MV-4-11 (cell line): ENCODE results near the gene PIM3.
A peak's percentile ranks its signal among the peaks of the same experiment; 100 is the strongest.

Experiments used
- DNase-seq: peaks from one replicate; lab custom pipeline; 2025; lab: John Stamatoyannopoulos, UW

PIM3 gene

DNA sequence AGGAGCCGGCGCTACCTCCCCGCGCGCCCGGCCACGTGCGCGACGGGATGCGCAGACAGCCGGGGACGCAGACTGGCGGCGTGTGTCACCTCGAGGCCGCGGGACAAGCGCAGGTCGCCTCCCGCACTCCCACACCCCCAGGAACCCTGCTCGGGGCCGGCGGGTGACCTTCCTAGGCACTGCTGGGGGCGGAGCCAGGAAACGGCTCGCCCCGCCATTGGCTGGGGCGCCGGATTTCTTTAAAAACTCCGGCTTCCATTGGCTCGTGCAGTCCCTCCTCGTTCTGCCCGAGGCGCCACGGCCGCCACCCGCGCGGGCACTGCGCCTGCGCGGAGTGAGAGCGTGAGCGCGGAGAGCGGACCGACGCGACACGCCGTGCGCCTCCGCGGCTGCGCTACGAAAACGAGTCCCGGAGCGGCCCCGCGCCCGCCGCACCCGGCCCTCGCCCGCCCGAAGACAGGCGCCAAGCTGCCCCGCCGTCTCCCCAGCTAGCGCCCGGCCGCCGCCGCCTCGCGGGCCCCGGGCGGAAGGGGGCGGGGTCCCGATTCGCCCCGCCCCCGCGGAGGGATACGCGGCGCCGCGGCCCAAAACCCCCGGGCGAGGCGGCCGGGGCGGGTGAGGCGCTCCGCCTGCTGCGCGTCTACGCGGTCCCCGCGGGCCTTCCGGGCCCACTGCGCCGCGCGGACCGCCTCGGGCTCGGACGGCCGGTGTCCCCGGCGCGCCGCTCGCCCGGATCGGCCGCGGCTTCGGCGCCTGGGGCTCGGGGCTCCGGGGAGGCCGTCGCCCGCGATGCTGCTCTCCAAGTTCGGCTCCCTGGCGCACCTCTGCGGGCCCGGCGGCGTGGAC is at the start of gene PIM3:
Gene PIM3, plus strand, starts transcription at position 614 of the 846 bp plus-strand sequence. Its CDS starts 176 bp downstream, at position 790.
- DNase-seq = peak; percentile 96

DNA sequence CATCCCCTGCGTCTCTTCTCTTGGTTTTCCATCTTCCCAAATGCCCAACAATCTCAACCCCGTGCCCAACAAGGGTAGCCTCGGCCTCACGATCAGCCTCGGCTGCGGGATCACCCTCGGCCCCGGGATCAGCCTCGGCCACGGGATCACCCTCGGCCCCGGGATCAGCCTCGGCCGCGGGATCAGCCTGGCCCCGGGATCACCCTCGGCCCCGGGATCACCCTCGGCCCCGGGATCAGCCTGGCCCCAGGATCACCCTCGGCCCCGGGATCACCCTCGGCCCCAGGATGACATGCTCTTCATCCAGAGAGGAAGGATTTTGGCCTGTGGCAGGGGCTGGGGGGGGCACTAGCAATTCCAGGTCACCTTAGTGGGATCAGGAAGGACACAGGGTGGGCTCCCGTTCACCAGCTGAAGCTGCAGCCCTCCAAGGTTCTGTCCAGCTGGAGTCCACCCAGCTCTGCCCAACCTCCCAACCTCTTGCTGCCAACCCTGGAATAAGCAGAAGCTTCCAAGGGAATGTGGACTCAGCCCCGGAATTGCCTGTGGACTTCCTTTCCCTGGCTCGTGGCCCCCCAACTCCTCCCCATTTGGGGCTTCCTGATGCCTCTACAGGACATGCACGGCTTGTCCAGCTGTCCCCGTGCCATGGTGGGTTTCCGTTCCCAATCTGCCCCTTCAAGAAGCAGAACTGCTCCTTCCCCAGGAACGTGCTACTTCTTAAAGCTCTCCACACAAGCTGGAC is 48.5 kb upstream of the PIM3 start:
- DNase-seq = no peak

DNA sequence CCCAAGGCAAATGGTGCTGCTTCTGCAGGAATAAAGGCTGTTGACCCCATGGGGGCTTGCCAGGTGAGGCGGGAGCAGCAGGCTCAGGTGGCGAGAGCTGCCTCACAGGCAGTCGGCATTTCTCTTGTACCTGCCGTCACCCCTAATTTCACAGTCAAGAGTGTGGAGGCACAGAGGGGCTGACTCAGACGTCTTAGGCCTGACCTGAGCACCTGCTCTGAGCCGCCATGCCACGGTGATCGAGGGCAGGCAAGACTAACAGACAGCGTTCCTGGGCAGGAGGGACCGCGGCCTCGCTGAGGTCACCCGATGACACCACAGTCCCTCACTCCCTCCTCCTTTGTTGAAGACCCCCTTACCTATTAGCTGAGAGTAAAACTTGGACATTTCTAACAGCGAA is 47.5 kb upstream of the PIM3 start:
- DNase-seq = no peak

DNA sequence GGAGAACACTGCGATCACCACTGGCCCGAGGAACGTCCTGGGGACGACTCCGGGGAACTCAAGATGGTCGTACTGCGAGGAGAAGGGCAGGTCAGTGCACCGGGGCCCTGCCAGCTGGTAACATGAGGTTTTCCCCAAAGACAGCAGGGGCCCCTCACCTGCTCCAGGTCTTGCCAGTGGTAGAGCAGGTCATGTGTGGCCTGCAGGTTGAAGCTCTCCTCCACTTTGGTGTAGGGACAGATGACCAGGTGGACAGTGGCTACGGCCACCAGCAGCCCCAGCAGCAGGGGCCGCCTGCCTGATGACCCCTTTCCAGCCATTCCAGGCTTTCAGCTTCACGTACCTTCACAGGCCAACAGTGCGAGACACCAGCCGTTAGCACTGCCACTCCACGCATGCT is 47.1 kb upstream of the PIM3 start:
- DNase-seq = no peak

DNA sequence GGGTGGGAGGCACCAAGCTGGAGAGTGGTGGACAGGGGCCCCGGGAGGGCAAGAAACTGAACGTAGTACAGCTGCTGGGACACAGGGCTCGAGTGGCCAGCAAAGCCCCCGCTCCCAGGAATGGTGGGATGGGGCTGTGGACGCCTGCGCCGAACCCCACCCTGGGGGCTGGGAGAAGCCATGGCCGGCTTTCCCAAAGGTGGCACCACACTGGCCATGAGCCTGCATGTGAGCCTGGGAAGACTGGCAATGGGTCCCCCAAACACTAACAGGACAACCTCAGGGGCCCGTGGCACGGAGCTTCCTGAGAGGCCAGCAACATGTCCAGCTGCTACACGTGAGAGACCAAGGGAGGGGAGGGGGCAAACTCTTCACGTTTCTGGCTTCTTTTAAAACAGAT is 46.3 kb upstream of the PIM3 start:
- DNase-seq = no peak

DNA sequence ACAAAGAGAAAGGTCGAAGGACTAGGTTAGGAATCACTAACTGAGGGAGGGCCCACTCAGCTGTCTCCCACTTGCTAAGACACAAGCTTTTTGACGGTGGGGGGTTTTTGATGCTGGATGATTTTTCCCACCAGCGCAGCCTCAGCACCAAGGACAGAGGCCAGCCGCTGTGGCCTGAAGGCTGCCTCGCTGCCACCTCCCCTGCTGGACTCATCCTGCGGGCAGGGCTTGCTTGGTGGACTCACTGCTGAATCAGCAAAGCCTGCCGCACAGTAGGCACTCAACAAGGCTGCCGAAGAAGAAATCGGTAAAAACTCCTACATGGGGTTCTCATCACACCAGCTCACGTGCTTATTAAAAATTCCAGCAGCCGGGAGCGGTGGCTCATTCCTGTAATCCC is 45.0 kb upstream of the PIM3 start:
- no peak for DNase-seq

DNA sequence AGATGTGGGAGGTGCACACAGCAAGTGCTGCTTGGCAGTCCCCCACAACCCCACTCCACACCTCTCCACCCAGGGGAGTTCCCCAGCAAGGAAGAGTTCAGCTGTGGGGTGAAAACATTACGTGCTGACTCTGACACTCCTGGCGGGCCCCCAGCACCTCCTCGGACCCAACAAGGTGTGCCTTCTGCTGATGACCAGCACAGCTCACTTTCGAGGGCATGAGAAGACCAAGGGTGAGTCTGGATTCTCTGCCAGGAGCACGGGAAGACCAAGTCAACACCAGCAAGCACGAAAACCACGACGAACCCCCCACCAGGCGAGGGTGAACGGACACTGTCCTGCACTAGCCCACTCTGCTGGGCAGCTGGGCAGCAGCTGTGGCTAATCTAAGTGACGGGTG is 43.7 kb upstream of the PIM3 start:
- DNase-seq = no peak

DNA sequence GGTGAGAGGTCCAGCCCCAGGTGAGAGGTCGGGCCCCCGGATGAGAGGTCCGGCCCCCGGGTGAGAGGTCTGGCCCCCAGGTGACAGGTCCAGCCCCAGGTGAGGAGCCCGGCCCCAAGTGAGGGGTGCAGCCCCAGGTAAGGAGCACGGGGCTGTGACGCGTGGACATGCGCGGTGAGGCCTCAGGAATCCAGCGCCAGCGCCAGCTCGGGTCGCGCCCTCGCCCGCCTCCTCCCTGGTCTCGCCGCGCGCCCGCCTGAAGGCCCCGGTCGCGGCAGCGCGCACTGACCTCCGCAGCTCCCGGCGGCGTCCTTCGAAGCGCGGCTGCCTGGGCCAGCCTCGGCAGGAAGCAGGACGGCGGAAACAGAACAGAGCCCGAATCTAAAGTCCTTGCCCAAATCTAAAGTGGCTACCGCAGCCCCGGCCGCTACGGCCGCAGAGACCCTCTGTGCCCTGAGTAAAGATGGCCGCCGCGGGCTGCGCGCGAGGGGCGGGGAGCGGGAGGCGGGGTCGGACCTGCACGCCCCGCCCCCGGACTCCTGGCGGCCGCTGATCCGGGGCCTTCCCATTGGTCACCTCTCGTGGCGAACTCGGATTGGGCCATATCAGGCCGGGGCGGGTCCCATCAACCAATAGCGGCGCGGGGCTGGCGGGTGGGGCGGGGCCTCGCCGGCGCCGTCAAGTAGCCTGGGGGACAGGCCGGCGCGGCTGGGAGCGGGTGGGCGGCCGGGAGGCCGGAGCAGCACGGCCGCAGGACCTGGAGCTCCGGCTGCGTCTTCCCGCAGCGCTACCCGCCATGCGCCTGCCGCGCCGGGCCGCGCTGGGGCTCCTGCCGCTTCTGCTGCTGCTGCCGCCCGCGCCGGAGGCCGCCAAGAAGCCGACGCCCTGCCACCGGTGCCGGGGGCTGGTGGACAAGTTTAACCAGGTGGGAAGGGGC is 42.3 kb upstream of the PIM3 start, which contains the start of the genes ALG12 and CRELD2:
Gene ALG12, minus strand, starts transcription at position 465 of the 937 bp plus-strand sequence. CDS start 4,673 bp downstream, outside the sequence.
Gene CRELD2, plus strand, starts transcription at position 661 of the 937 bp plus-strand sequence. Its CDS starts 136 bp downstream, at position 797.
- peak; percentile 93 for DNase-seq

DNA sequence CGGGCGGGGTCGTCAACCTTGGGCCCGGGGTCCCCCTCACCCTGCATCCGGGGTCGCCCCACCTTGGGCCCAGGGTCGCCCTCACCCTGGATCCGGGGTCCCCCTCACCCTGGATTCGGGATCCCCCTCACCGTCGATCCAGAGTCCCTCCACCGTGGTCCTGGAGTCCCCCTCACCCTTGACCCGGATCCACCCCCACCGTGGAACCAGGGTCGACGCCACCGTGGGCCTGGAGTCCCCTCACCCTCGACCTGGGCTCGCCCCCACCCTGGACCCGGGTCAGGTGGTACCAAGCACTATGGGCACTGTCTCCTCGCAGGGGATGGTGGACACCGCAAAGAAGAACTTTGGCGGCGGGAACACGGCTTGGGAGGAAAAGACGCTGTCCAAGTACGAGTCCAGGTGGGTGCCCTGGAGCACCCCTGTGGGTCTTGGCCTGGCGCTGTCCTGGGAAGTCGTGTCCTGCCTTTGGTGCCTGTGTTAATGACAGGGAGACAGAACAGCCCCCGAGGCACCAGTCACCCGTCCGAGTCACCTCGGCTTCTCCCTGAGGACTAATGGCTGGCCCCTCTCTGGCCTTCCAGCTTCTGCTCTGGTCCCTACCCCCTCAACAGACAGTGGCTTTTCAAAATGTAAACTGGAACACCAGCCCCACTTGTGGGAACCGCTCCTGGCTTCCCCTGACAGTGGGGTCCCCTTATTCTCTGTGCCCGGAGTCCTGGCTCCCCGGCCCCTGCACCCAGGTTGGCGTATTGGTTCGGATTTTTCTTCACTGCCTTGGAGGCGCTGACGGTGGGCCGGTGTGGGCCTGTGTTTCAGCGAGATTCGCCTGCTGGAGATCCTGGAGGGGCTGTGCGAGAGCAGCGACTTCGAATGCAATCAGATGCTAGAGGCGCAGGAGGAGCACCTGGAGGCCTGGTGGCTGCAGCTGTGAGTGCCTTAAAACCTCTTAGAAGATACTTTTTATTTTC is 41.4 kb upstream of the PIM3 start:
- DNase-seq = no peak

DNA sequence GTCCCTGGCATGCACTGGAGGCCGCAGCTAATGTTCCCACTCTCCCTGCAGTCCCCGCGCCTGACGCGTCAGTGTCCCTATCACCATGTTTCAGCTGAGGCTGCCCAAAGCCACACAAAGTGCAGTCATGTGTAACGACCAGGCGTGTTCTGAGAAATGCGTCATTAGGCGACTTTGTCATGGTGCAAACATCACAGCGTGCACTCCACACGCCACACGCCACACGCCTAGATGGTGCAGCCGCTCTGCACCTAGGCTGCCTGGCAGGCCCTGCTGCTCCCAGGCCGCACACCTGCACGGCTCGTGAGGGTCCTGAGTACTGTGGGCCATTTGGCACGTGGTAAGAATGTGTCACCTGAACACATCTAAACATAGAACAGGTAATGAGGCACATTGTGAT is 39.7 kb upstream of the PIM3 start:
- DNase-seq = no peak

DNA sequence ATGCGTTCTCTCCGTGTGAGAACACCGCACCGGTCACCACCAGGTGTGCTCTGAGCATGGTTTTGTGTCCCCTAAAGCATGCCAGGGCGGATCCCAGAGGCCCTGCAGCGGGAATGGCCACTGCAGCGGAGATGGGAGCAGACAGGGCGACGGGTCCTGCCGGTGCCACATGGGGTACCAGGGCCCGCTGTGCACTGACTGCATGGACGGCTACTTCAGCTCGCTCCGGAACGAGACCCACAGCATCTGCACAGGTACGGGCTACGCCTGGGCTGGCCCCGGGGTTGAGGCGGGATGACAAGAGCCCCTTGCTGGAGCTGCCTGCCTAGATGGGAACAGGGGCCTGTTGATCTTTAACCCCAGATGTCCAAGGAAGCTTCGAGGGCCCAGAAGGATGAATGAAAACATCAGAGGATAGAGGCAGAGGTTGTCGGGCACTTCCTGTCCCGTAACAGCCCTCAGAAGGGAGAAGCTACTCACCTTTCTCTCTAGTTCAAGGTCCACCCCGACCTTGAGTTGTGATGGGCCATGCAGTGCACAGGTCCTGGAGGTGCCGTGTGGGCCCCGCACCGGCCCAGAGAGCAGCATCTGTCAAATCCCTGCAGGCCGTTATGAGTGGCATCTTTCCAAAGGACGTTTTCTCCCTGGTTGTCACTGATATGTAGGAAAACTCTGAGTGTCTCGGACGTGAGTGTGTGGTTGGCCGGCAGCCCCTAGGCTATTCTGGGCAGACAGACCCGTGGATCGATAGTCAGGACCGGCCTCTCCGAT is 38.9 kb upstream of the PIM3 start:
- DNase-seq = no peak

DNA sequence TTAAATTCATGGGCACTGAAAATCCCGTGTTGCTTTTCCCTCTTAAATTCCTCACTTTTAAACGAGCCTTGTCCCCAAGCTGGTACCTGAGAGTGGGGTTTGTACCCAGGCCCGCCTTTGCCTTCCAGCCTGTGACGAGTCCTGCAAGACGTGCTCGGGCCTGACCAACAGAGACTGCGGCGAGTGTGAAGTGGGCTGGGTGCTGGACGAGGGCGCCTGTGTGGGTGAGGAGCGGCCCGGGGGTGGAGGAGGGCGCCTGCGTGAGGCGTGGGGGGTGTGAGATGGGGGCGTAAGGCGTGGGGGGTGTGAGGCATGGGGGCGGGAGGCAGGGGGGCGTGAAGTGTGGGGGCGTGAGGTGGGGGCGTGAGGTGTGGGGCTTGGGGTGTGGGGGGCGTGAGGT is 38.1 kb upstream of the PIM3 start:
- DNase-seq = no peak

DNA sequence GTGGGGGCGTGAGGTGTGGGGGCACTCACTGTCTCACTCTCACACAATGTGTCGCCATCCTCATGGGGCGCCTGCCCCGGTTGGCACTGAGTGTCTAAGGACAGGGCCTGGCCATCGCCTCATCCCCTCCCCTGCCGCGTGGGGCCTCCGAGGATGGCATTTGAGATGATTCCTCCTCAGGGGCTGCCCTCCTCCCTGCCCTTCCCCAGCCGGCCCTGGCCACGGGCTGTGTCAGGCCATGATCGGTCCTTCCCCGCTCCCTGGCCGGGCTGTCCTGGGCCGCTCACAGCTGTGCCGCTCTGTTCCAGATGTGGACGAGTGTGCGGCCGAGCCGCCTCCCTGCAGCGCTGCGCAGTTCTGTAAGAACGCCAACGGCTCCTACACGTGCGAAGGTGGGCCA is 37.6 kb upstream of the PIM3 start:
- no peak for DNase-seq

DNA sequence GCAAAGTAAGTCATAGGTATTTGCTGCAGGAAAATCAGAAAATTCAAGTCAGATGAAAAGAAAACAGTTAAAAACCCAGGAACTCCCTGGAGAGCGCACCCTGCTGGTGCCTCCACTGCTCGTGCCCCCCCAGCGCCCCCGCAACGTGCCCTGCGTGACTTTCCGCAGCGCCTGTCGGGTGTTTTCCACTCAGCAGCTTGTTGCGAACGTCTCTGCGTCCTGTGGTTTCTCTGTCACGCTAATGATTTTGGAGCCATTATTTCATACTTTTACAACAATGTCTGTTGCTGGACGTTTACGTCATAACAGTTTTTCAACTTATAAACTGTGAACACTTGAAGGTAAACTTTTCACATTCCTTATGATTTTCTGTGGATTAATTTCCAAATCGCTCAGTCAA is 37.1 kb upstream of the PIM3 start:
- DNase-seq = no peak

DNA sequence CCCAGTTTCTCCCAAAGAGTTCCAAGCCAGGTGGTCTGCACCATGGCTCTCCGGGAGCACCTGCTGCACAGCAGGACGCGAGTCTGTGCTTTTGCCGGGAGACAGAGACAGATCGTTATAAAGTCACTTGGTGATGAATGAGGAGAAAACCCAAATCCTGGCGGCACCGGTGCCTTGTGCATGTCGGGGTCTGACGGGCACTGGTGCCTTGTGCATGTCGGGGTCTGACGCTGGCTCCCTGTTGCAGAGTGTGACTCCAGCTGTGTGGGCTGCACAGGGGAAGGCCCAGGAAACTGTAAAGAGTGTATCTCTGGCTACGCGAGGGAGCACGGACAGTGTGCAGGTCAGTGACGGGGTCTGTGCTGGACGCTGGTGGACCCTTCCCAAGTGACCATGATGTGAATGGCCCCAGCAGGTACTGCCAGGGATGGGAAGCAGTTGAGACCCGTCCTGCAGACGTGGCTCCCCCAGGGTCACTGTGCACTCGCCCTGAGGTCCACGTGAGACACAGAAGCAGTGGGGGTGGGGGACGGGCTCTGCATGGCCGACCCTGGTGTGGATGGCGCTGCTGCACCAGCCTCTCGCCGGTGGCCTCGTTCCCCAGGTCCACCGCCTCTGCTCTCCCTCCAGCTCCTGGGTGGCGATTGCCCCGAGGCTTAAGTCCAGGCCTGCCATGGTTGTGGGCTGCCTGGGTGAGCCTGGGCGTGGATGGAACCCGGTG is 36.3 kb upstream of the PIM3 start:
- no peak for DNase-seq

DNA sequence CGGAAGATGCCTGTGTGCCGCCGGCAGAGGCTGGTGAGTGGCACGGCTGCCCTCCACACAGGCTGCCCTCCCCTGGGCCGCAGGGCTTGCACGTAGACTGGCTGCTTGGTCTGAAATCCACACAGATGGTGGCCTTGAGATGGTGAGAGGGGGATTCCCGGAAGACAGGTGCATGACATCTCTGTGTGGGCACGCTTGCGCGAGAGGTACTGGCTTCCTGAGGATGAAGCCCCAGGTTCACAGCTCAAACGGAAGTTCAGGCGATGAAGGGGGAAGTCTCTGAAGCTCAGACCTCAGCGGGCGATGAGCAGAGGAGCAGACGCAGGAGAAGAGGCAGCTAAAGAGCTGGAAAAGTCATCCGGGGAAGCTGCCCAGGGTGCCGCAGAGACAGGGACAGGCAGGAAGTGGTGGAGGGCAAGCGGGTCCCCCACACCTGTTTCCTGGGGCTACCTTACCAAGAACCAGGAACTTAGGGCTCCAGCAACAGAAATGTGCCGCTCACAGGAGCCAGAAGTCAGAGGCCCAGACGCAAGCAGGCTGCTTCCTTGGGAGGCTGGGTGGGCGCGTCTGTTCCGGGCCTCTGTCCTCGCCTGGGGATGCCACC is 34.9 kb upstream of the PIM3 start:
- no peak for DNase-seq

DNA sequence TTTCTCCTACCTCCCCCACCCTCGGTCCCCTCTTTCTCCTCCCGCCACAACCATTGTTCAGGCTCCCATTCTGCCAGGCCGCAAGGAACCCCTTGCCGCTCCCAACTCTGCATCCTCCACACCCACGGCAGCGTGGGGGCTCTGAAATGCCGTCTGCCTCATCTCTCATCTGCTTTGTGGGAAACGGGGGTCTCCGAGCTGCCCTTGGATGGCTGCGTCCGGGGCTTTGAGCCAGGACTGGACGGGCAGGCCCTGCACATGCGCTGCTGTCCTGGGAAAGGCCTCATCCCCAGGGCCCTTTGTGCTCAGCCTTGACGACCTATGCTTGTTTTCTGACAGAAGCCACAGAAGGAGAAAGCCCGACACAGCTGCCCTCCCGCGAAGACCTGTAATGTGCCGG is 33.7 kb upstream of the PIM3 start:
- DNase-seq = no peak

DNA sequence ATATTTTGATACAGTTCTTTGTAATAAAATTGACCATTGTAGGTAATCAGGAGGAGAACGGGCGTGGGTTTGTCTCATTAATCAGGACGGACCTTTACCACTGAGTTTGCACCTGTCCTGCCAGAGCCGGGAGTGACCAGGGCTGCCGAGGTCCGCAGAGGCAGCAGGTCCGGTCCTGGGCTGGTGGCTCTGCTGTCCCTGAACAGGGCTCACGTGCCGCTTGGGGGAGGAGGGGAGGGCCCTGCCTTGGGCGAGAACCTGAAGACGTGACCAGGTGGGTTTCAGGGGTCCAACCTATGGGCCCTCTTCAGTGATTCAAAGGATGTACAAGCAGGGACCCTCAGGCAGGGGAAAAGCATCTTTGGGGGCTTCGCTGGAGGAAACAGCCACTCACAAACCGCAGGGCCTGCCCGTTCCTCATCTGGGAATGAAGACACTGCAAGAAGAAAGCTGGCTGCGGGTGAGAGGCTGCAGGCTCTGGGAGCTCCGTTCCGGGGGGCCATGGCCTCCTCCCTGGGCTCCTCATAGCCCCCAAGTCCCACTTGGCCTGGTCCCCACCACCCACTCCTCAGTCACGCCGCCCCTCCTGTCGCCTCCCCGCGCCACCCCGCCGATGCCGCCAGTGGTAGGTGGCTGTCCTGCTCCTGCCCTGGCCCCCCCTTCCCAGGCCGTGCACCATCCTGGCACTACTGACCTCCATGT is 32.9 kb upstream of the PIM3 start:
- no peak for DNase-seq

DNA sequence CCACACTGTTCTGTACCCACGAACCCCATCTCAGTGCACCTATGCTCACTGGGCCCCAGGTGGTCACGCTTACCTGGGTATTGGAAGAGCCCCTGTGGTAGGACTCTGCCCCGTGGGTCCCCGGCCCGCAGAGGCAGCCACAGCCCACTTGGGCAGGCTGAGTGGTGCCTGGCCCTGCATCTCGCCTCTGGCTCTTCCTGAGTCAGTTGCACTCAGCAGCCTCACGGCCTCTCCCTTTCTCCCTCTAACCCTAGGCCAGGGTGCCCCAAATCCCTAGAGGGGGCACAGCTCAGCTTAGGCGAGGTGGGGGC is 32.4 kb upstream of the PIM3 start:
- DNase-seq = no peak
